Measurements from ENCODE around the gene KLHL1. TPM values are rescaled to one million over a fixed set of nuclear protein-coding genes. Genes with fewer than 3 reads are reported as not detected.

The KLHL1 gene
- total RNA-seq, 1 donor from 2014 or later = not detected

- TF ChIP-seq CTCF (IDR thresholded peaks at IDR 0.05; ENCODE audit: insufficient read depth, low read length, severe bottlenecking) = no peak
- no peak for DNase-seq (ENCODE audit: low read depth)
- Histone ChIP-seq H3K4me3 (ENCODE audit: low read depth, low read length) (no peak overlapping the region), H3K27me3 (ENCODE audit: control insufficient read depth, insufficient read depth, low read length) (no peaks in the 10 kb centered on the region), H3K36me3 (ENCODE audit: control insufficient read depth, insufficient read depth, low read length) (no peaks in the 10 kb centered on the region)
- no peak for FAIRE-seq
Measured at GRCh38 chr13:69956349-69956748, 151.9 kb downstream of the KLHL1 start.

- no peak overlapping the region for H3K4me3 ChIP-seq (ENCODE audit: low read depth, low read length)
- FAIRE-seq (no peak), DNase-seq (ENCODE audit: low read depth) (no peak)
- TF ChIP-seq CTCF (IDR thresholded peaks at IDR 0.05; ENCODE audit: insufficient read depth, low read length, severe bottlenecking) = no peak
- H3K27me3 ChIP-seq (ENCODE audit: control insufficient read depth, insufficient read depth, low read length) = no peaks in the 10 kb centered on the region
- H3K36me3 ChIP-seq (ENCODE audit: control insufficient read depth, insufficient read depth, low read length) = no peaks in the 10 kb centered on the region
Measured at GRCh38 chr13:69955271-69955670, 153.0 kb downstream of the KLHL1 start.

GRCh38 chr13:69951412-69951811, 156.8 kb downstream of the KLHL1 start:
- FAIRE-seq (no peak), DNase-seq (ENCODE audit: low read depth) (no peak)
- TF ChIP-seq CTCF (IDR thresholded peaks at IDR 0.05; ENCODE audit: insufficient read depth, low read length, severe bottlenecking) = no peak
- Histone ChIP-seq H3K36me3 (ENCODE audit: control insufficient read depth, insufficient read depth, low read length) (no peaks in the 10 kb centered on the region), H3K4me3 (ENCODE audit: low read depth, low read length) (no peak overlapping the region), H3K27me3 (ENCODE audit: control insufficient read depth, insufficient read depth, low read length) (no peaks in the 10 kb centered on the region)

- no peaks in the 10 kb centered on the region for H3K27me3 ChIP-seq (ENCODE audit: control insufficient read depth, insufficient read depth, low read length)
- no peak for FAIRE-seq
- H3K4me3 ChIP-seq (ENCODE audit: low read depth, low read length) = no peak overlapping the region
- no peak for TF ChIP-seq CTCF (IDR thresholded peaks at IDR 0.05; ENCODE audit: insufficient read depth, low read length, severe bottlenecking)
- H3K36me3 ChIP-seq (ENCODE audit: control insufficient read depth, insufficient read depth, low read length) = no peaks in the 10 kb centered on the region
- DNase-seq (ENCODE audit: low read depth) = no peak
Measured at GRCh38 chr13:69950160-69950559, 158.1 kb downstream of the KLHL1 start.

GRCh38 chr13:69948016-69948415, 160.2 kb downstream of the KLHL1 start:
- DNase-seq (ENCODE audit: low read depth) = no peak
- FAIRE-seq = no peak
- Histone ChIP-seq H3K4me3 (ENCODE audit: low read depth, low read length) (no peak overlapping the region), H3K27me3 (ENCODE audit: control insufficient read depth, insufficient read depth, low read length) (no peaks in the 10 kb centered on the region), H3K36me3 (ENCODE audit: control insufficient read depth, insufficient read depth, low read length) (no peaks in the 10 kb centered on the region)
- TF ChIP-seq CTCF (IDR thresholded peaks at IDR 0.05; ENCODE audit: insufficient read depth, low read length, severe bottlenecking) = no peak

GRCh38 chr13:69947582-69947981, 160.7 kb downstream of the KLHL1 start:
- DNase-seq (ENCODE audit: low read depth) (no peak), FAIRE-seq (no peak)
- Histone ChIP-seq H3K36me3 (ENCODE audit: control insufficient read depth, insufficient read depth, low read length) (no peaks in the 10 kb centered on the region), H3K27me3 (ENCODE audit: control insufficient read depth, insufficient read depth, low read length) (no peaks in the 10 kb centered on the region), H3K4me3 (ENCODE audit: low read depth, low read length) (no peak overlapping the region)
- no peak for TF ChIP-seq CTCF (IDR thresholded peaks at IDR 0.05; ENCODE audit: insufficient read depth, low read length, severe bottlenecking)
